NCI-H2227 (cell line): Measurements from ENCODE around the gene AP2A1.

Experiments
- DNase-seq: peaks from one replicate; lab custom pipeline; 2025; ENCODE audit not compliant: unreplicated experiment; lab: John Stamatoyannopoulos, UW

Gene AP2A1

GRCh38 chr19:49837009-49837310 is 70.2 kb downstream of the AP2A1 start:
- DNase-seq, result no peak

DNA sequence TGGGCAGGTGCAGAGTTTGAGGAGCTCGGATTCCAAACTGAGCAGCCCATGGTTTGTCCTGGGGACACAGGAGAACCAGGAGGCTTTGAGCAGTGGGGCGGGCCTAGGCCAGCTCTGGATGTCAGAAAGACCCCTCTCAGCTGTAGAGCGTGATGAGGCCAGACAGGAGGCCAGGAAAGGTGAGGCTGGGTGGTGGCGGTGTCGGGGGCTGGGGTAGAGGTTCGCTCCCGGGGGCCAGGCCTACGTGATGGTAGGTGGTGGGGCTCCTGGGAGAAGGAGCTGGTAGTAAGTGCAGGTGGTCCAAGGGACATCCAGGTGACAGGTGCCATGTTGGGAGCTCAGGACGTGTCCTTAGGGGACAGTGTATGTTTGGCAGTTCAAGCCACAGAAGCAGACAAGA is 70.6 kb downstream of the AP2A1 start:
- no peak for DNase-seq

- DNase-seq, result no peak
Measured at GRCh38 chr19:49838885-49839588, 72.2 kb downstream of the AP2A1 start.

GRCh38 chr19:49839713-49840112 is 72.9 kb downstream of the AP2A1 start:
- DNase-seq, result no peak

- no peak for DNase-seq
Measured at GRCh38 chr19:49840321-49840720, 73.5 kb downstream of the AP2A1 start.

DNA sequence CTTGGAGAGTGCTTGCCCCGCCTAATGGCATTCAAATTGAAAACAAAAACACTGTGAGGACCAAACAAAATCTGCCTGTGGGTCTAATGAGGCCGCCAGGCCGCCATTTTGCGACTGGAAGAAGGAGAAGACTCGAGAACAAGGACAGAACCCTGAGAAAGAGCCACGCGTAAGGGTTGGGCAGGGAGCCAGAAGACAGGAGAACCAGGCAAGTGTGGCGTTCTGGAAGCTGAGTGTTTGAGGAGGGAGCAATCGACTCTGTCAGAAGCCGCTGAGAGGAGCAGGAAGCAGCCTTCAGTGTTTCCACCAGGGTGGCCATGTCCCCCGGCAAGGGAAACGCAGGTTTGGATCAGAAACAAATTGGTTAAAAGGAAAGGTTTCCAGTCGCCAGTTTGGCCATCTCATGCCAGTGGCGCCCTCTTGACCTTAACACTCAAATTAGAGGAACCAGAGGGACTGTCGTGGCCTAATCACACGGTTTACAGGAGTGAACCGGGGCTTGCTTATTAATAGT is 74.0 kb downstream of the AP2A1 start:
- no peak for DNase-seq

- no peak for DNase-seq
Measured at GRCh38 chr19:49843265-49843664, 76.5 kb downstream of the AP2A1 start.

DNA sequence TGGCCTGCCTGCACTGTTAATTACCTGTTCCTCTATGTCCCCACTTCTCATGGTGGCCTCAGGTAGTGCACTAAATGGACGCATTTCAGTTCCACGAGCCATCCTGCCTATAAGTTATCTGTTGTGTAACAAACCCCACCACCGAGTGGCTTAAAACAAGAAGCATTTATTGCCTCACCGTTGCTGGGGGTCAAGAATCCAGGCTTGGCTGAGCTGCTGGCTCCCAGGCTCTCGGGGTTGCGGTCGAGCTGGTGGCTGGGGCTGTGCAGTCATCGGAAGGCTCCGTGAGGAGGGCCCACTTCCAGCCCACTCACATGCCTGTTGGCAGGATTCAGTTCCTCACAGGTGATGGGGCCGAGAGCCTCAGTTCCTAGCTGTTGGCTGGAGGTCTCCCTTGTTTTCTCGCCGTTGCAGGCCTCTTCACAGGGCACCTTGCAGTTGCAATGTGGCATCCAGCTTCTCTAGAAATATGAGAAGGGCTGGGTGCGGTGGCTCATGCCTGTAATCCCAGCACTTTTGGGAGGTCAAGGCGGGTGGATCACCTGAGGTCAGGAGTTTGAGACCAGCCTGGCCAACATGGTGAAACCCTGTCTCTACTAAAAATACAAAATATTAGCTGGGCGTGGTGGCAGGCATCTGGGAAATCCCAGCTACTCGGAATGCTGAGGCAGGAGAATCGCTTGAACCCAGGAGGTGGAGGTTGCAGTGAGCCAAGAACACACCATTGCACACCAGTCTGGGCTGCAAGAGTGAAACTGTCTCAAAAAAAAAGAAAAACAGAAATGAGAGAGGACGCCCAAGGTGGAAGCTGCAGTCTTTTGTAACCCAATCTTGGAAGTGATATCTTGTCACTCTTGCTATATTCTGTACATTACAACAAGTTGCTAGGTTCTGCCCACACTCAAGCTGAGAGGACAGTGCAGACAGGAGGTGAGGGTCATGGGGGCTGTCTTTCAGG is 77.6 kb downstream of the AP2A1 start:
- no peak for DNase-seq

GRCh38 chr19:49845414-49845813 is 78.6 kb downstream of the AP2A1 start:
- no peak for DNase-seq

DNA sequence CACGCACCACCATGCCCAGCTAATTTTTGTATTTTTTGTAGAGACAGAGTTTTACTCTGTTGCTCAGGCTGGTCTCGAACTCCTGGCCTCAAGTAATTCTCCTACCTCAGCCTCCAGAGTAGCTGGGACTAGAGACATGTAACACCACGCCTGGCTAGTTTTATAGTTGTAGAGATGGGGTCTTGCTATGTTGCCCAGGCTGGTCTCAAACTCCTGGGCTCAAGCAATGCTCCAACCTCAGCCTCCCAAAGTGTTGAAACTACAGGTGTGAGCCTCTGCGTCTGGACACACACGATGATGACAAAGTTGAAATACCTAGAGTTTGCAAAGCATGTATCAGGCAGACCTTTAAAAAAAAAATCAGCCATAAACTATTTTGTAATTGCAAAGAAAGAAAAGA is 79.6 kb downstream of the AP2A1 start:
- no peak for DNase-seq

- no peak for DNase-seq
Measured at GRCh38 chr19:49847731-49848696, 81.2 kb downstream of the AP2A1 start.

DNA sequence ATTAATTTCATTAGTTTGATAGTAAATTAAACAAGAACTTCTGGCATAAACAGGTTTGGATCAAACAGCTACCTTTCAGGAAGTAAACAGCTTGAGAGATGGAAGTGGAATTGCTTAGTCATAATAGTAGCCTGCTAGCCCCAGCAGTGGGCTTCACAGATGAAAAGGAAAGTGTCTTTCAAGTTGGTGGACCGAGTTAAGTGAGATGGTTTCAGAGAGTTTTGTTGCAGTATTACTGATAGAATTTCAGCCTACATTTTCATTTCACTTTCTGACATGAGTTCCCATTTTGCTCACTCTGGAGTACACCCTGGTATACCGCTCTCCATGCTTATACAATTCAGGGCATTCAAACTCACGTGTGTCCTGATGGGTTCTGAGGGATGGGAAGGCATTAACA is 82.1 kb downstream of the AP2A1 start:
- no peak for DNase-seq

DNA sequence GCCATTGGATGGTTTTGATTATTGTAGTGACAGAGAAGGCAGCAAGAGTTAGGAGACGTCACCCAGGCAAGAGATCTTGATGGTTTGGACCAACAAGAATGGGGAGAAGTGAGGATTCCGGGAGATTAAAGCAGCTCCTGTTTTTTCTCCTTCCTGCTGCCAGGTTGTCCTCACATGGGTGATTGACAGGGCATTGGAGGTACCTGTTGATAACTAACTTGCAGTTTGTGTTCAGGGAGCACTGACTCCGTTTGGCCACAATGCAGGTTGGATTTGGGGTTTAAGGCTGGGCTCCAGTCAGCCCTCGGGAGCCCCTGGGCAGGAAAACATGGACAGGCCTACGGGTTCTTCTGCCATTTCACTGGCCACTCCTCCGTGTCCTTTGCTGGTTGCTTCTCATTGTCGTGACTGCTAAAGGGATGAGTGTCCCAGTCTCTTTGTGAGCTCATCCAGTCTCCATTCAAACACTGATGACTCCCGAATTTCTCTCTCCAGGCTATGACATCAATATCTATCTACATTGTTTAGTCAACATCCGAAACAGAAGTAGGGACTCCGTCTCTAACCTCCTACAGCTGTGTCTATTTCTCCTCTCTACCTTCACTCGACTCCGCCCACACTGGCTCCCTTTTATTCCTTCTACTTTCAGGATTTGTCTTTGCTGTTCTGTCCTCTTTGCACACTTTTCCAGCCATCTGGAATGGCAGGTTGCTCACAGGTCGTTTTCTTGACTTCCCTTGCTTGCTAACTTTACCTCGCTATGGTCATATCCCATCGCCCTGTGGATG is 82.8 kb downstream of the AP2A1 start:
- no peak for DNase-seq

- no peak for DNase-seq
Measured at GRCh38 chr19:49850221-49850486, 83.4 kb downstream of the AP2A1 start.

DNA sequence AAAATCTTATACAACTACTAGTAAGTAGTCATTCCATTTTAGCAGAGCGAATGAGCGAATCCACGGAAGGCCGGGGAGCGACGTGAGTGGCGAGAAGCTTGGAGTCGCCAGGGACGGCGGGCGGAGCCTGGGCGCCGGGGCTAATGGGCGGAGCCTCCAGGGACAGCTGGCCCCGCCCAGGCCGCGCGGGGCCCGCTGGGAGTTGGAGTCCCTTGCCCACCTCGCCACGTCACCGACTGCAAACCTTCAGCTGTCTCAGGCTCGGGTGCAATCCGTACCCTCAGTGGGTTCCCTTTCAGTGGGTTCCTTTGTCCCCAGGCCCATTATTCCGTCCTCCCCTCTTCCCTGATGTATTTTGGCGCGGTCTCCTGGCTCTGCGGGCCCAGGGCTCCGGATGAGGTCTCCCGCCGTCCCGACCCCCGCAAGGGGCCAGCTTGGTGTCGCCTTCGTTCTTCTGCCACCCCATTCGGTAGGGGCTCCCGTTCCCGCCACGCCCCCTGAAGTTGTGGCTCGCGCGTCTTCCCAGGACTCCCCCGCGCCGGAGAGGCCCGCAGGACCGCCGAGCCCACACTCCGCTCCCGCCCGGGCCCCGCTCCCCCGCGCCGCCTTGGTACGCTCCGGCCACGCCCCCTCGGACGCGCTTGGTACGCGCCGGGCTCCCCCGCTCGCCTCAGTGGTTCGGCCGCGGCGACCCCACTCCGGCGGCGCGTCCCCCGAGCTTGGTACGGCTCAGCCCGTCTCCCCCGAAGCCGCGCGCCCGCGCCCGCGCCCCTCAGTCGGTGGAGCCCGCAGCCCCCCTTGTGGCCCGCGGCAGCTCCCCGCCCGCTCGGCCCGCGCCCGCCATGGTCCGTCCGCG is 83.9 kb downstream of the AP2A1 start, which contains the start of gene PTOV1:
TSS of gene PTOV1 (plus strand) at position 673 of the 856 bp plus-strand sequence.
- DNase-seq, result peak; percentile 92

DNA sequence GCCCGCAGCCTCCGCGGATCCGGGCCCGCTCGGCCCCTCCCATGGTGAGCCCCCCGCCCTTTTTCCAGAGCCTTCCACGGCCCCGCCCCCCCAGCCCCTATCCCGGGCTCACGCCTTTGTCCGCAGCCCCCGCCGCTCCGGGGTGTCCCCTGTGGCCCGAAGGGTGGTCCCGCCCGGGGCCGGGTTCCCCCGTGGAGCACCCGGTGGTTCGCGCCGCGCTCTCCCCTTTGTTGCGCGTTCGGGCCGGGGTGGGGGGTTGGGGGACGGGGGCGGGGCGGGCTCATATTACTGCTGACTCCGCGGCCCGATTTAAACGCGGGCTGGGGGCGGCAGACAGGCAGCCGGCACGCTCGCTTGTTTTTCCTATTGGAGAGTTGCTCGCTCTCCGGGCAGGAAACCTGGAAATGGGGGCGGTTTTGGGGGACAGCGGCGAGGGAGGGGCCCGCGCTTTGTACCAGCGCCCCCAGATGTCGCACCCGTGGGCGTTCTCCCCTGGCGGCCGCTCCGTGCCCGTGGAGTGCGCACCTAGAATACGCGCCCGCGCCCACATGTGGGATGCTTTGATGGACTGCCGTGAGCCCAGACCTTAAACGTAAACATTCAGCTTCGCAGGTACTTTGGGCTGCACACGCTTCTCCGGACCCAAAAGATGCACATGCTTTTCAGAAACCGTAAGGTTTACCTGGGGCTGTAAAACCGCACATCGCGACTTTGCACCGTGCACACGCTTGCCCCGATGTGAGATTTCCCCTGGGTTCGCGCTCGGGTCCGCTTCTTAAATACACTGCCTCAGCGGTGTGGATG is 84.9 kb downstream of the AP2A1 start:
- DNase-seq, result peak; percentile 49

DNA sequence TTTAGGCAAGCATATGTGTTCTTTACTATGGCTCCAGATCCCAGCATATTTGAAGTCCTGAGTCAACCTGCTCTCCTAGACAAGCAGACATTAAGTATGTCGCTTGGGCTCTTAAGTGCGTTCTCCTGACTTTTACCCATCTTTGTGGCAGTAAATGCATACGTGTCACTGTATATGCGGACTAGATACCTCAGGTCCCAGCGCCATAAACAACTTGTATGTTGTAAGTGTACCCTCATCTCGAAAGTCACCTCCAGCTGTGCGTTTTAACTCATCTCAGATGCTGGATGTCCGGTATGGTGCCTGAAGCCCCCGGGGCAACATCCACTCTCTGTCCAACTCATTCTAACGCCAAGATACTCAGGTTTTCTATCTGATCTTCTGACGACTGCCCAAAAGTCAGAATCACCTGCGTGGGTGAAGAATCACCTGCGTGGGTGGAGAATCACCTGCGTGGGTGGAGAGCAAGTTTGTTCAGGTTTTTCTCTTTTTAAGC is 85.9 kb downstream of the AP2A1 start:
- no peak for DNase-seq

GRCh38 chr19:49853852-49854377 is 87.1 kb downstream of the AP2A1 start:
- DNase-seq, result no peak
